Keratinocyte (primary cell): ENCODE data around the gene TEX55.

Experiments used
- CTCF ChIP-seq, 3 experiments: IDR thresholded peaks in 1 of 3; conservative IDR thresholded peaks in 1 of 3; optimal IDR thresholded peaks in 1 of 3; 2 replicates in 2 of 3; 3 replicates in 1 of 3; pipeline versions ENCODE3 to v1.5.1; 2011; ENCODE audit warnings: low read length in 3 of 3, mild to moderate bottlenecking in 3 of 3, moderate library complexity in 2 of 3, control low read depth in 1 of 3, inconsistent platforms in 1 of 3; ENCODE audit not compliant: insufficient read depth in 2 of 3; ENCODE audit errors: extremely low read depth in 1 of 3
- EZH2 ChIP-seq: IDR thresholded peaks from one replicate; pipeline ENCODE4 v1.6.1; 2012; ENCODE audit warnings: inconsistent platforms, mild to moderate bottlenecking, low read length, moderate library complexity

- no peak for TF ChIP-seq EZH2
- no peak for TF ChIP-seq CTCF (optimal IDR thresholded peaks at IDR 0.05 in 1 of 3, IDR thresholded peaks at IDR 0.05 in 1 of 3, conservative IDR thresholded peaks at IDR 0.05 in 1 of 3; ENCODE audit: extremely low read depth in 1 of 3, insufficient read depth in 2 of 3, low read length in 3 of 3)
These were observed 39.0 kb downstream of the TEX55 start for GRCh38 chr3:119184796-119185570.
